SK-N-SH (cell line): ENCODE data around the gene KDM4C.

ENCODE experiments used
- EP300 ChIP-seq, 2 experiments: IDR thresholded peaks; 2 replicates each; pipeline versions ENCODE4 v1.4.0 to v1.6.1; 2012; ENCODE audit warnings: borderline replicate concordance in 1 of 2, low read depth in 1 of 2, low read length in 1 of 2
- FOSL2 ChIP-seq: IDR thresholded peaks from 2 replicates; pipeline ENCODE4 v1.4.0; 2012; ENCODE audit warnings: low read depth, mild to moderate bottlenecking, moderate library complexity, borderline replicate concordance
- NFIC ChIP-seq: IDR thresholded peaks from 2 replicates; pipeline ENCODE4 v1.4.0; 2012; ENCODE audit warnings: borderline replicate concordance
- POLR2AphosphoS5 ChIP-seq: IDR thresholded peaks from 2 replicates; pipeline ENCODE4 v1.6.1; 2012; ENCODE audit warnings: low read depth, low read length
- RAD21 ChIP-seq: IDR thresholded peaks from 2 replicates; pipeline ENCODE4 v1.6.1; 2012; ENCODE audit warnings: mild to moderate bottlenecking, low read length
- TEAD4 ChIP-seq: IDR thresholded peaks from 2 replicates; pipeline ENCODE4 v1.4.0; 2012; ENCODE audit warnings: mild to moderate bottlenecking, borderline replicate concordance; ENCODE audit not compliant: insufficient read depth
- TF ChIP-seq, protein P1 (sequence below): fragments of 200-600 bp; sonication (generic); IDR thresholded peaks from 2 replicates; pipeline ENCODE4 v1.6.1; 2017; ENCODE audit warnings: antibody characterized with exemption, mild to moderate bottlenecking, moderate library complexity
- TF ChIP-seq, protein P2 (sequence below): fragments of 150-350 bp; IDR thresholded peaks from 2 replicates; pipeline ENCODE4 v1.6.1; 2017; ENCODE audit warnings: antibody characterized with exemption, low read length, low read depth, borderline replicate concordance
- TF ChIP-seq, protein P3 (sequence below): IDR thresholded peaks from 2 replicates; pipeline ENCODE4 v1.4.0; 2012; ENCODE audit warnings: low read depth, borderline replicate concordance

DNA sequence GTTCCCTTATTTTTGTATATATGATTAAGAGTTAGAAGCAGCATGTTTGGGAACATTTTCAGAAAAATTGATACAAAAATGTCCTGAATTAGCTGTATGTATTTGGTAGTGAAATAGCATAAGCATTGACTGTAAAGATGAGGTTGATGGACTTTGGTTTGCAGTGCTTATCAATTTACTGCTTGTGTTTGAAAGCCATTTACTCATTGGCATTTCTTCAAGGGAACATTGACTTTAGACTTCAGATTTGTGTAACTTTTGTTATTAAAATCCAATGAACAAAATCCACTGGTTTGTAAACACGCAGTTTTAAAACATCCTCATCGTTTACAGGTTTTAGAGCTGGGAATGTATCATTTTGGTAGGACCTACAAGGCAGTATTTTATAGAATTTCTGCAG is 61.3 kb downstream of the KDM4C start:
- TF ChIP-seq, protein P1, sequence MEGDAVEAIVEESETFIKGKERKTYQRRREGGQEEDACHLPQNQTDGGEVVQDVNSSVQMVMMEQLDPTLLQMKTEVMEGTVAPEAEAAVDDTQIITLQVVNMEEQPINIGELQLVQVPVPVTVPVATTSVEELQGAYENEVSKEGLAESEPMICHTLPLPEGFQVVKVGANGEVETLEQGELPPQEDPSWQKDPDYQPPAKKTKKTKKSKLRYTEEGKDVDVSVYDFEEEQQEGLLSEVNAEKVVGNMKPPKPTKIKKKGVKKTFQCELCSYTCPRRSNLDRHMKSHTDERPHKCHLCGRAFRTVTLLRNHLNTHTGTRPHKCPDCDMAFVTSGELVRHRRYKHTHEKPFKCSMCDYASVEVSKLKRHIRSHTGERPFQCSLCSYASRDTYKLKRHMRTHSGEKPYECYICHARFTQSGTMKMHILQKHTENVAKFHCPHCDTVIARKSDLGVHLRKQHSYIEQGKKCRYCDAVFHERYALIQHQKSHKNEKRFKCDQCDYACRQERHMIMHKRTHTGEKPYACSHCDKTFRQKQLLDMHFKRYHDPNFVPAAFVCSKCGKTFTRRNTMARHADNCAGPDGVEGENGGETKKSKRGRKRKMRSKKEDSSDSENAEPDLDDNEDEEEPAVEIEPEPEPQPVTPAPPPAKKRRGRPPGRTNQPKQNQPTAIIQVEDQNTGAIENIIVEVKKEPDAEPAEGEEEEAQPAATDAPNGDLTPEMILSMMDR: no peak
- TF ChIP-seq NFIC (no peak), RAD21 (no peak), FOSL2 (no peak), TEAD4 (no peak), EP300 (IDR thresholded peaks at IDR 0.05; ENCODE audit: borderline replicate concordance in 1 of 2, low read depth in 1 of 2, low read length in 1 of 2) (no peak), POLR2AphosphoS5 (no peak)
- TF ChIP-seq, protein P2, sequence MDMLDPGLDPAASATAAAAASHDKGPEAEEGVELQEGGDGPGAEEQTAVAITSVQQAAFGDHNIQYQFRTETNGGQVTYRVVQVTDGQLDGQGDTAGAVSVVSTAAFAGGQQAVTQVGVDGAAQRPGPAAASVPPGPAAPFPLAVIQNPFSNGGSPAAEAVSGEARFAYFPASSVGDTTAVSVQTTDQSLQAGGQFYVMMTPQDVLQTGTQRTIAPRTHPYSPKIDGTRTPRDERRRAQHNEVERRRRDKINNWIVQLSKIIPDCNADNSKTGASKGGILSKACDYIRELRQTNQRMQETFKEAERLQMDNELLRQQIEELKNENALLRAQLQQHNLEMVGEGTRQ: no peak
- TF ChIP-seq, protein P3, sequence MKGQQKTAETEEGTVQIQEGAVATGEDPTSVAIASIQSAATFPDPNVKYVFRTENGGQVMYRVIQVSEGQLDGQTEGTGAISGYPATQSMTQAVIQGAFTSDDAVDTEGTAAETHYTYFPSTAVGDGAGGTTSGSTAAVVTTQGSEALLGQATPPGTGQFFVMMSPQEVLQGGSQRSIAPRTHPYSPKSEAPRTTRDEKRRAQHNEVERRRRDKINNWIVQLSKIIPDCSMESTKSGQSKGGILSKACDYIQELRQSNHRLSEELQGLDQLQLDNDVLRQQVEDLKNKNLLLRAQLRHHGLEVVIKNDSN: no peak
